GM18951 (cell line): ENCODE data around the gene ROM1.
A peak's percentile ranks its signal among the peaks of the same experiment; 100 is the strongest.
"Not testable (repeated sequence)": the region's sequence is repeated elsewhere in the genome, so short reads cannot be mapped to it uniquely, and the experiment has no call there.

ENCODE experiments used
- POLR2A ChIP-seq: IDR thresholded peaks from 4 replicates; pipeline ENCODE4 v1.6.1; 2011; ENCODE audit warnings: mild to moderate bottlenecking; ENCODE audit not compliant: insufficient read length, insufficient read depth; ENCODE audit errors: extremely low read depth
- in situ Hi-C: fragments of 300-500 bp; cut with MboI; formaldehyde crosslinking; loops from one replicate; pipeline ENCODE4 v1.12.0; 2022; ENCODE audit warnings: low sequenced_read_pairs, mixed read lengths, inconsistent platforms; ENCODE audit not compliant: unreplicated experiment

The ROM1 gene

GRCh38 chr11:62612366-62613290 is at the start of gene ROM1, which contains the start of gene EML3:
TSS of gene ROM1 (plus strand) at chr11:62613257. CDS start at chr11:62613282, 25 bp downstream.
TSS of gene EML3 (minus strand) at chr11:62612775. CDS start at chr11:62612457, 318 bp downstream.
- in situ Hi-C loops: no loop called here
- TF ChIP-seq POLR2A: peak; percentile 53

- in situ Hi-C loops: no loop called here
- TF ChIP-seq POLR2A: no peak
These were observed 47.8 kb upstream of the ROM1 start for GRCh38 chr11:62565100-62565802.

- TF ChIP-seq POLR2A: no peak
- in situ Hi-C loops: no loop called here
These were observed 46.8 kb upstream of the ROM1 start for GRCh38 chr11:62566247-62566646.

GRCh38 chr11:62567018-62567633 is 45.9 kb upstream of the ROM1 start:
- in situ Hi-C loops: no loop called here
- no peak for TF ChIP-seq POLR2A

- in situ Hi-C loops: no loop called here
- TF ChIP-seq POLR2A: no peak
These were observed 43.4 kb upstream of the ROM1 start for GRCh38 chr11:62569611-62570010.

- in situ Hi-C loops: not testable (repeated sequence)
These were observed 42.2 kb upstream of the ROM1 start for GRCh38 chr11:62570903-62571302.

- in situ Hi-C loops: not testable (repeated sequence)
These were observed 41.6 kb upstream of the ROM1 start for GRCh38 chr11:62571493-62571892.

GRCh38 chr11:62572431-62572830 is 40.6 kb upstream of the ROM1 start:
- in situ Hi-C loops: no loop called here
- no peak for TF ChIP-seq POLR2A

- TF ChIP-seq POLR2A: no peak
- in situ Hi-C loops: no loop called here
These were observed 40.0 kb upstream of the ROM1 start for GRCh38 chr11:62573006-62573591.

- in situ Hi-C loops: no loop called here
- peak; percentile 94 for TF ChIP-seq POLR2A
These were observed 39.3 kb upstream of the ROM1 start, which contains the start of gene EEF1G for GRCh38 chr11:62573592-62574362. TSS of gene EEF1G (minus strand) at chr11:62573891. CDS start at chr11:62573842, 49 bp downstream.

- in situ Hi-C loops: no loop called here
- peak; percentile 10 for TF ChIP-seq POLR2A
These were observed 38.5 kb upstream of the ROM1 start for GRCh38 chr11:62574363-62575071.

- in situ Hi-C loops: no loop called here
These were observed 37.9 kb upstream of the ROM1 start for GRCh38 chr11:62575156-62575555.

More at GRCh38 chr11:62575156-62575555, 37.9 kb upstream of the ROM1 start:
- TF ChIP-seq POLR2A: peak; percentile 8
